Sigmoid colon (tissue), 4 donors: Measurements from ENCODE around the gene ADGRA3.

Experiments
- EP300 ChIP-seq, 4 donors: sonication (generic); formaldehyde crosslinking; IDR thresholded peaks; one replicate each; pipeline ENCODE4 v1.6.1; 2017; ENCODE audit warnings: antibody characterized with exemption in 4 of 4
- POLR2A ChIP-seq, 2 donors: fragments of 450-650 bp; IDR thresholded peaks; one replicate each; pipeline ENCODE4 v1.6.1; 2016; ENCODE audit warnings: antibody characterized with exemption in 2 of 2, mild to moderate bottlenecking in 2 of 2, moderate library complexity in 2 of 2
- TF ChIP-seq, protein P1 (sequence below), 4 experiments: fragments of 450-650 bp in 3 of 4; fragments of 200-600 bp in 1 of 4; IDR thresholded peaks; one replicate each; pipeline ENCODE4 v1.5.1; 2016 to 2019; ENCODE audit warnings: antibody characterized with exemption in 4 of 4, mild to moderate bottlenecking in 3 of 4, moderate library complexity in 2 of 4

DNA sequence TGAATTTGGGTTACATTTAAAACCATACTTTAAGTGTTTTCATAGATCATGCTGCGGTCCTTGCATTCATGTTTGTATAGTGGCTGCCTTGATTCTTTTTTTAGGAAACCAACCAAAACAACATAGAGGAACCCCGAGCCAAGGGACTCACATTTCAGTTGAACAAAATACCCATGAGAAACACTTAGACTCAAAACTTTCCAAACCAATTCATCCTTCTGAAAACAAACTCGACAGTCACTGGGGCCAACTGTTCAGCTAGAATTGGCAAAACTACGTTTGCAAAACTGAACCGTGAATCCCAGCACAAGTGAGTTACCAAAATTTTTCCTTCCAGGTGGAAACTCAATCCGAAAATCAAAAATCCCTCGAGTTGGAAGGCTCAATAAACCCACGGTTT lies 1.4 kb downstream of the ADGRA3 start:
- TF ChIP-seq, protein P1, sequence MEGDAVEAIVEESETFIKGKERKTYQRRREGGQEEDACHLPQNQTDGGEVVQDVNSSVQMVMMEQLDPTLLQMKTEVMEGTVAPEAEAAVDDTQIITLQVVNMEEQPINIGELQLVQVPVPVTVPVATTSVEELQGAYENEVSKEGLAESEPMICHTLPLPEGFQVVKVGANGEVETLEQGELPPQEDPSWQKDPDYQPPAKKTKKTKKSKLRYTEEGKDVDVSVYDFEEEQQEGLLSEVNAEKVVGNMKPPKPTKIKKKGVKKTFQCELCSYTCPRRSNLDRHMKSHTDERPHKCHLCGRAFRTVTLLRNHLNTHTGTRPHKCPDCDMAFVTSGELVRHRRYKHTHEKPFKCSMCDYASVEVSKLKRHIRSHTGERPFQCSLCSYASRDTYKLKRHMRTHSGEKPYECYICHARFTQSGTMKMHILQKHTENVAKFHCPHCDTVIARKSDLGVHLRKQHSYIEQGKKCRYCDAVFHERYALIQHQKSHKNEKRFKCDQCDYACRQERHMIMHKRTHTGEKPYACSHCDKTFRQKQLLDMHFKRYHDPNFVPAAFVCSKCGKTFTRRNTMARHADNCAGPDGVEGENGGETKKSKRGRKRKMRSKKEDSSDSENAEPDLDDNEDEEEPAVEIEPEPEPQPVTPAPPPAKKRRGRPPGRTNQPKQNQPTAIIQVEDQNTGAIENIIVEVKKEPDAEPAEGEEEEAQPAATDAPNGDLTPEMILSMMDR (IDR thresholded peaks at IDR 0.05), result no peak
- TF ChIP-seq POLR2A (IDR thresholded peaks at IDR 0.05), result no peak
- no peak for TF ChIP-seq EP300 (IDR thresholded peaks at IDR 0.05)
